Measurements from ENCODE around the gene EIF4G2.

The EIF4G2 gene

GRCh38 chr11:10770626-10771254 lies 38.0 kb downstream of the EIF4G2 start:
- no peak for ATAC-seq

DNA sequence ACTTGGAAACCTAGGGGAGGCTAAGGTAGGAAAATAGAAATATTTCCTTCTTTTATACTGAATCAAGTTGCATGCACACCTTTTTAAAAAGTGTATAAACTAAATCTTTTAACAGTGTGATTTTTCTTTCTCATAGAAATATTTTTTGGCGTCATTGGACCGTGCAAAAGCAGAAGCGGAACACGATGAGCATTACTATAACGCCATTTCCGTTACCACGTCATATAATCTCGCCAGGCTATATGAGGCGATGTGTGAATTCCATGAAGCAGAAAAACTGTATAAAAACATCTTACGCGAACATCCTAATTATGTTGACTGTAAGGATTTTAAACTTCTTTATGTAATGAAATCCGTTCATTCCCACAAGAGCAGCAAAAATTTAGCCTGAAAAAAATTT lies 44.3 kb downstream of the EIF4G2 start:
- no peak for ATAC-seq

DNA sequence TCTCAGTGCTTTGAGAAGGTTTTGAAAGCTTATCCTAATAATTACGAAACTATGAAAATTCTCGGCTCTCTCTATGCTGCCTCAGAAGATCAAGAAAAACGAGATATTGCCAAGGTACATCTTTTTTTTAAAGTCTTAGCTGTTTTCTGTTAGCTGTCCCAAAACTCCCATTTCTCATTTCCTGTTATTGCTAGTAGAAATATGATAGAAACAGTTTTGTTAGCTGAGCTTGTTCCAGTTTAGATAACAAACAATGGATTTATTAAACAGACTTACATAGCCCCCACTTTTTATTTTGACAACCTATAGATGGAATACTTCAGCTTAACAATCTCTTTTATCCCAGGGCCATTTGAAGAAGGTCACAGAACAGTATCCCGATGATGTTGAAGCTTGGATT lies 45.0 kb downstream of the EIF4G2 start:
- no peak for ATAC-seq

- no peak for ATAC-seq
Measured at GRCh38 chr11:10762913-10763421, 45.8 kb downstream of the EIF4G2 start.

- ATAC-seq: no peak
Measured at GRCh38 chr11:10762185-10762584, 46.5 kb downstream of the EIF4G2 start.

DNA sequence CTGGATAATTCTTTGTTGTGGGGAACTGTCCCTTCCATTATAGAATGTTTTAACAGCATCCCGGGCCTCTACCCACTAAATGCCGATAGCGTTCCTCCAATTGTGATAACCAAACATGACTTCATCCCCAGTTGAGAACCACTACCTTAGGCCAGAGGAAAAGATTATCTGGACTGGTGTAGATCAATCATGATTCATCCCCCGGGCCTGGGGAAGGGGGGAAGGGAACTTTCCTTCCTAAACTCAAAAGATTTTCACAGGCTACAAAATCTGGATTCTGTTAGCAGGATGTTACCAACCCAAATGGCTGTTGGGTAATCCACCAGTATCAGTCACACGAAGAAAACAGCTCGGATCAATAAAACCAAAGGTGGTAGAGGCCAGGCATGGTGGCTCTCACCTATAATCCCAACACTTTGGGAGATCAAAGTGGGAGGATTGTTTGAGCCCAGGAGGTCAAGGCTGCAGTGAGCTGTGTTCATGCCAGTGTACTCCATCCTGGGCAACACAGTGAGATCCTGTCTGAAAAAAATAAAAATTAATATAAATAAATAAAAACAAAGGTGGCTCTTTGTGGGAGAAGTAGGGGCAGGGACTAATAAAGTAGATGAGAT lies 47.5 kb downstream of the EIF4G2 start:
- no peak for ATAC-seq

DNA sequence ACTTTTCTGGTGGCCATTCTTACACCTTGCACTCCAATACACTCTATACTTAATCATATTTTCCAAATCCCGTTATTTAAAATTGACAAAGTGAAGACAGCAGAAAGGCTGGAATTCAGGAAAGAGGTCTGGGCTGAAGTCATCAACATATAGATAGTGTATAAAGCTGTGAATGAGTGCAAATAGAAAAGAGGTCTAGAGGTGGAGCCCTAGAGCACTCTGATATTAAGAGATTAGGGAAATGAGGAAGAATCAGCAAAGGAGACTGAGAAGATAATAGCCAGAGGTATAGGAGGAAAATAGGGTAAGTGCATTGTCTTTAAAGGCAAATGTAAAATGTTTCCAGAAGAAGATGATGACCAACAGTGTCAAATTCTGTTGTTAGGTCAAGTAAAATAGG lies 49.8 kb downstream of the EIF4G2 start:
- no peak for ATAC-seq

DNA sequence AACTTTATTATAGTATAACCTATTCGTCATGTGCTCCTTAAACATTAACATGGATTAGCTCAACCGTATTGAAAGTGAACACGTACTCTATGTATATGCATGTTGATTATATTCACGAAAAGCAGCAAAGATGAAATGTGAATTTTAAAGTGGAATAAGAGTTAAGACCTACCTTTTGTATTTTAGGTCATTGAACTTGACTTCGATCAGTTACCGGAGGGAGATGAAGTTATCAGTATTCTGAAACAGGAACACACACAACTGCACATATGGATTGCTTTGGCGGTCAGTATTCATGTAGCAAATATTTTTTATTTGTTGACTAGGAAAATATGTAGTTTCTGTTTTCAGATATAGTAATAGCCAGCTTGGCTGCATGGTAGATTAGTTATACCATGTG lies 56.2 kb downstream of the EIF4G2 start:
- no peak for ATAC-seq

GRCh38 chr11:10752061-10752460 lies 56.7 kb downstream of the EIF4G2 start:
- ATAC-seq: no peak

DNA sequence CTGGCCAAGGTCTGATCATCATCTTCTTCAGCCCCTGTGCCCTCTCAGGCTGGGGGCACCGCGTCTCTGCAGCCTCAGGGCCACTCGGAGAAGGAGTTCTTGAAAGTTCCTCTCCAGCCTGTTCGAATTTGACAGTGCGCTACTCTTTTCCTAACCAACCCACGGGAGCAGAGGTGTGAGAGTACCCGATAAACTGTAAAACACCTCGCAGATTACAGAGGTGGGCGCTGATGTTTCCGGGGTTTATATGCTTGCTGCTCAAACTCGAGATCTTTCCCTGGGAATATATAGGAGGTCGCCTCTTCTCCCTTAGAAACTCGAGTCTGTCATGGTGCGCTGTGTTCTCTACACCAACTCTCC lies 57.2 kb downstream of the EIF4G2 start:
- peak; percentile 7 to 14 for ATAC-seq

GRCh38 chr11:10750838-10751580 lies 57.7 kb downstream of the EIF4G2 start, which contains the start of gene CTR9:
TSS of gene CTR9 (plus strand) at chr11:10751246. CDS start at chr11:10751413, 167 bp downstream.
- ATAC-seq: peak; percentile 95 to 97

DNA sequence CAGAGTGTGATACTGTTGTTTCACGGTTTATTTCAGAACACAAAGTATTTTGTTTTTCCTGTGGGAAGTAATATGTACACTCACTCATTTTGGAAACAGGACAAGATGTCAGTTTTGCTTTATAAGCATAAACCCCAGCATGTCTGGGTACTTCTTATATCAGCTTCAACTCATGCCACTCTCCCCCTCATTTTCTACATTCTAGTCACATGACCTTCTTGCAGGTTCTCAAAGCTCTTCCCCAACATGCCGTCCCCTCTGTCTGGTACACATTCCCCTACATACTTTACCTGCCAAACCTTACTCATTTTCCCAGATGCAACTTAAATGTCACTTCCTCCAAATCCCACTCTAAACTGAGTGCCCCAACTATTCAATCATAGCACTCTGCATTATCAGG lies 59.2 kb downstream of the EIF4G2 start:
- no peak for ATAC-seq

DNA sequence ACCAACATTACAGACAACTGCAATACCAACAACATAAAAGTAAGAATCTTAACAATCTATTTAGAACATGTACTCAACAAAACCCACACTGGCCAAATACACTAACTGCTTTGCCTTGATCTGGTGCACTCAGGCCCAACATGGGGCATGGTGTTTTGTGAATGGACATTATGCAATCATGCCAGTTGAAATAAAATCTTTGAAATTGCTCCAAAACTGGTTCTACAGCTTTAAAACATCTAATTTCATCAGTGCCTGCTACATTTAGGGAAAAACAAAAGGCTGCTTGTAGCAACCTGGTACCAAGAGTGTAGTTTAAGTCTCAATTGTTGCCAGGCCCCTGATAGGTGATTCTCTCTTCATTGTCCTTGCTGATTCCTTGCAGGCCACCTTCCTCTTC lies 61.0 kb downstream of the EIF4G2 start:
- ATAC-seq: no peak
